BLaER1 treated with 17β-estradiol and CSF1 and Interleukin-3, amounts not matched to agents 10 nM and 100 nM (cell line): ENCODE data around the gene TM4SF18.

Experiments
- H3K27ac ChIP-seq, 11 experiments: shearing (Covaris generic); formaldehyde crosslinking; 2 replicates each; pipeline ENCODE4 v1.8.1; 2022
- H3K27me3 ChIP-seq, 11 experiments: shearing (Covaris generic); formaldehyde crosslinking; 2 replicates each; pipeline ENCODE4 v1.8.1; 2022
- H3K36me3 ChIP-seq, 11 experiments: shearing (Covaris generic); formaldehyde crosslinking; 2 replicates each; pipeline ENCODE4 v1.8.1; 2022
- H3K4me1 ChIP-seq, 10 experiments: shearing (Covaris generic); formaldehyde crosslinking; 2 replicates each; pipeline ENCODE4 v1.8.1; 2022
- H3K4me2 ChIP-seq, 11 experiments: shearing (Covaris generic); formaldehyde crosslinking; 2 replicates each; pipeline ENCODE4 v1.8.1; 2022
- H3K4me3 ChIP-seq, 10 experiments: shearing (Covaris generic); formaldehyde crosslinking; 2 replicates each; pipeline ENCODE4 v1.8.1; 2022
- H3K9ac ChIP-seq, 11 experiments: shearing (Covaris generic); formaldehyde crosslinking; 2 replicates each; pipeline ENCODE4 v1.8.1; 2022
- H3K9me3 ChIP-seq, 11 experiments: shearing (Covaris generic); formaldehyde crosslinking; replicated peaks in 1 of 11; 2 replicates each; pipeline ENCODE4 v1.8.1; 2022
- H4K20me1 ChIP-seq, 11 experiments: shearing (Covaris generic); formaldehyde crosslinking; 2 replicates each; pipeline ENCODE4 v1.8.1; 2022
- Cebpa-rat ChIP-seq, 11 experiments: shearing (Covaris generic); IDR thresholded peaks; 2 replicates each; pipeline ENCODE4 v1.8.1; 2022

TM4SF18 gene

GRCh38 chr3:149269687-149270086, 63.7 kb downstream of the TM4SF18 start:
- Histone ChIP-seq H3K4me2 (no peak overlapping the region), H3K9ac (no peak overlapping the region), H3K36me3 (no peaks in the 10 kb centered on the region), H3K9me3 (no peaks in the 10 kb centered on the region), H4K20me1 (no peaks in the 10 kb centered on the region), H3K27me3 (no peaks in the 10 kb centered on the region), H3K27ac (no peak overlapping the region), H3K4me1 (peaks cover 0 to 9% (median 6%) of the 10 kb centered on the region in 10 experiments; a peak in 10 of 20 replicates), H3K4me3 (no peak overlapping the region)
- no peak for TF ChIP-seq Cebpa-rat (IDR thresholded peaks at IDR 0.05)
